AG20443 (cell line): ENCODE data around the gene GLO1.
A peak's percentile ranks its signal among the peaks of the same experiment; 100 is the strongest.

Experiments
- DNase-seq: peaks from one replicate; pipeline ENCODE4 v3.0.0; 2012; ENCODE audit warnings: low spot score, mixed read lengths

Gene GLO1

DNA sequence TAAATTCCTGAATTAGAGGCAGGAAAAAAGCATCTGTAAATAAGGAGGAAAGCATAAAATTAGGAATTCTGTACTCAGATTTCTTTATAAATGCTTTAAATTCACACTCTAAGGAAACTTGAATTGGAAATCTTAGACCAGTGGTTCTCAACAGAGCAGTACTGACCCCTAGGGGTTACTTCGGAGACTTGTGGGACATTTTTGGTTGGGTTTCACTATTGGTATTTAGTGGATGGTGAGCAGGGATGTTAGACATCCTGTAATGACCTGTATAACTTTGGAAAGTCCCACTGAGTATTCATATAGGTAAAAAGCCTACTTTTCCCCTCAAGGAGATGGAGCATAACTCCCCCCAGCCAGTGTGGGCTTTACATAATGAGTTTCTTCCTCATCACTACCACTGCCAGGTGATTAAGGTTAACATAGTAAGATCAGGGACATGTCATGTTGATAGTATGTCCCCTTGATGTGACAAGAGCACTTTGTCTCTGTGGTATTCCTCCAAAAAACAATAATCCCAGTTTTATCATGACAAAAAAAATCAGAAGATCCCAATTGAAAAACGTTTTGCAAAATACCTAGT, 31.0 kb downstream of the GLO1 start:
- peak; percentile 80 for DNase-seq

DNA sequence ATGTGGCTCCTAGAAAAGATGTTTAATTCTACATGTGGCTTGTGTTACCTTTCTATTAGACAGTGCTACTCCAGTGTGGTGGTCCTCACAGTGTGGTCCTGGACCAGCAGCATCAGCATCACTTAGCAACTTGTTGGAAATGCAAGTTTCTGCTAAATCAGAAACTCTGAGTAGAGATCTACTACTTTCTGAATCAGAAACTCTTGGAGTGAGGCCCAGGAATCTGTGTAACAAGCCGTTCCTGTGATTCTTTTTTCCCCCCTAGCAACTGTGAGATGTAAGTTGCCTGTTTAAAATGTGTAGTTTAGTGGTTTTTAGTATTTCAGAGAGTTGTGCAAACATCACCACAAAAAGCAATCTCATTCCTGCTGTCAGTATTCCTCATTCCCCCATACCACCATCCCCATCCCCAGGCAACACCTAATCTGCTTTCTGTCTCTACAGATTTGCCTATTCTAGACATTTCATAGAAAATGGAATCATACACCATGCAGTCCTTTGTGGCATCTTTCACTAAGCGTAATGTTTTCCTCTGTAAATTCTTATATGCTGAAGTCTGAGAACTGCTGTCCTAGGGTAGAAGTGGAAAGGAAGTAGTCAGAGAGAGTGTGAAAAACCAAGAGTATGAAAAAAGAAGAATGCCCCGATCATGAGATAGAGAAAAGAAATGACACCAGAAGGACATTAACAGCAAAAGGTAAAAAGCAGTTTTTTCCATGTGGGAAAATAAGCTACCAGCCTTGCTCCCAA, 44.4 kb downstream of the GLO1 start:
- no peak for DNase-seq

DNA sequence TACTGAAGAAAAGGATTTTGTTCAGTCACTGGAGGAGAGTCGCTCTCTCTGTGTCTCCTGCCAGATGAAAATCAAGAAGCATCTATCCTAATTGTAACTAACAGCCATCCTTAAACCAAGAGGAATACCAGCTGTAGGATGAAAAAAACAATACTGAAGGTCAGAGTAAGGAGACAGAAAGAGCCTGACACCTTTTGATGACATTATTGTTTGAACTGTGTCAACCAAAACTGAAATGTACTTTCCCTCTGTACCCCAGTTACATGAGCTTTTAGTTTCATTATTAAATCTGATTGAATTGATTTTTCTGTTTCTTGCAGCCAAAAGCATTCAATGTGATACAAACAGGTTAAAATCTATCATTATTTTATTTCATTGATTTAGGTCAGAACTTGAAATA, 46.0 kb downstream of the GLO1 start:
- DNase-seq, result no peak

DNA sequence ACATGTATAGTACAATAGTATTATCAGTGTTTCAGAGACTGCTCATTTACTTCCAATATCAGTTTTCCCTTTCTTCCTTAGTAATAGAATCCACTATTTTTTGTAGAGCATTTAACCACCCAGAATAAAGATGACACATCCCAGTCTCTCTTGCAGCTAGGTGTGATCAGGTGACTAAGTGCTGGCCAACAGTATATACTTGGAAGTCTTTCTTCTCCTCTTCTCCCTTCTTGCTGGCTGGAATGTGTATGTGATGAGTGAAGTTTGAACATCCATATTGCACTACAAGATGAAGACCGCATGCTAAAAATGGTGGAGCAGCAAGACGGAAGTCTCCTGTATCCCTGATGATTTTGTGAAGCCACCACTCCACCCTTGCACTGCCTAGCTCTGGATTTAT, 48.7 kb downstream of the GLO1 start:
- no peak for DNase-seq

DNA sequence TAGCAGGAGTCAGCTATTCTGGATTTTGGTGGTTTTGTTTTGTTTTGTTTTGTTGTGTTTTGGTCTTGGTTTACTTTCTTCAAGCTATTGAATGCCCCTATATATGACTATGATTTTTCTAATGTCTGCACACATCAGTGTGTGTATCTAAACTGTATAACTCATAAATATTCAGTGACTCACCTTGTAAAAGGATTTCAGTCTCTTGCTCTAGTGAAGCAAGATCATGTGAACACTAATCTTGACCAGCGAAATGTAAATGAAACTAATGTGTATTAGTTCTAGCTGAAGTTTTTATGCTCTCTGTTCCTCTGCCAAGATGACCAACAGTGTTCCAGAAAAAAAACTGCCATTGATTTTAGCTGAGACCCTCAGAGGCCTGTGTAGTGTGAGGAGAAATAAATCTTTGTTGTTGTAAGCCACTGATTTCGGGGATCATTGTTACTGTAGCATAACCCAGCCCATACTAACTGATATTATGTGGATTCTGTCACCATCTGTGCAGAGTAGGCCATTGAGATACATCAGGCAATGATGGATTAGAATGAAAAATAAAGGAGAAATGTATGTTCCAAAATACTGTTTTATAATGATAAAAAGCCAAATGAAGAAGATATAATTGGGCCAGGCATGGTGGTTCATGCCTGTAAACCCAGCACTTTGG, 51.7 kb downstream of the GLO1 start:
- no peak for DNase-seq

DNA sequence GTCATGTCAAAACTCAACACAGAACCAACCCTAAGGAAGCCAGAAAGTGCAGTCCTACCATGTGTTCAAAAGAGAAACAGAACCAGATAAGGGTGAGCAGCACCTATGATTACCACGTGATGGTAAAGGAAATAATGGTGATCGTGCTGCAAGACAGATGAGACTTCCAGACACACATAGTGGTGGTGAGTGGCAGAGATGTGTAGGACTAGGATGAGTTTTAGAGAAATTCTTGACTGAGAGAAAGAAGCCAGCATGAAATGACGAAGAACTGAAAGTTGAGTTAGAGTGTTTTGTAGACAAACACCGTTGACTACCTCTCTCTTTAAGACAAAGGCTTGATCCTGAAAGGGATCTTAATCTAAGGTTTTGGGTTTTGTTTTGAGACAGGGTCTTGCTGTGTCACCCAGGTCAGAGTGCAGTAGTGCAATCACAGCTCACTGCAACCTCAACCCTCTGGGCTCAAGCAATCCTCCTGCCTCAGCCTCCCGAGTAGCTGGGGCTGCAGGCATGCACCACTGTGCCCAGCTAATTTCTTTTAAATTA, 52.7 kb downstream of the GLO1 start:
- DNase-seq, result no peak

DNA sequence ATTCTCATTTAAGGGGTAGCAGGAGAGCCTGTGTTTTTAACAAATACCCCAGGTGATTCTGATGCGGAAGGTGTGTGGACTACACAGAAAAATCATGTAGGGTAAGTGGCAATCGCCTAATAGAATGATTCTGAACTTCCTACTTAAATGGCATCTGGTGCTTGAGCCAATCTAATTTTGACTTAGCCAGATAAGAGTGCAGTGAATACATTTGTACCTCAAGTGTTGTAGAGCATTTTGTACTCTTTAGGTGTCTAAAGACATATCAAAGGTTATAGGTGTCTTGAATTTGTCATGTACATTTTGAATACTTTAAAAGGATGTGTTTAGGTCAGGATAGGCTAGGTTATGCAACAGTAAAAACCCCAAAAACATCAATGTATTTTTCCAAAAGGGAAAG, 53.2 kb downstream of the GLO1 start:
- DNase-seq, result no peak

DNA sequence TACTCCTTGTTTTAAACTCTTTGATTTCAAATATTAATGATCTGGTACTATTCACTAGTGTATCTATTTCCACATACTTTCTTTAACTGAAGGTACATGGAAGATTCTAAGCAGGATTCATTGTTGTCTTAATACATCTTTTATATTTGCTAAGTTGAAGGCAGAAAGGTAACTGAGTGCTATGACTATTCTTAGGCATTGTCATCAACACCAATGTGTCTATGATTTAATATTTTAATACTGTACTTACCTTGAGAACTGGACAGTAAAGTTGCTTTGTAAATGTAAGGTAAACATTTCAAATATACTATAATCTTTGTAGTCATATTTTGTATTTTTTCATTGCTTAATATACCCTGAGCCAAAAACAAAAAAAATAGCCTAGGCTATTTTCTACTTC, 54.3 kb downstream of the GLO1 start:
- DNase-seq, result no peak

DNA sequence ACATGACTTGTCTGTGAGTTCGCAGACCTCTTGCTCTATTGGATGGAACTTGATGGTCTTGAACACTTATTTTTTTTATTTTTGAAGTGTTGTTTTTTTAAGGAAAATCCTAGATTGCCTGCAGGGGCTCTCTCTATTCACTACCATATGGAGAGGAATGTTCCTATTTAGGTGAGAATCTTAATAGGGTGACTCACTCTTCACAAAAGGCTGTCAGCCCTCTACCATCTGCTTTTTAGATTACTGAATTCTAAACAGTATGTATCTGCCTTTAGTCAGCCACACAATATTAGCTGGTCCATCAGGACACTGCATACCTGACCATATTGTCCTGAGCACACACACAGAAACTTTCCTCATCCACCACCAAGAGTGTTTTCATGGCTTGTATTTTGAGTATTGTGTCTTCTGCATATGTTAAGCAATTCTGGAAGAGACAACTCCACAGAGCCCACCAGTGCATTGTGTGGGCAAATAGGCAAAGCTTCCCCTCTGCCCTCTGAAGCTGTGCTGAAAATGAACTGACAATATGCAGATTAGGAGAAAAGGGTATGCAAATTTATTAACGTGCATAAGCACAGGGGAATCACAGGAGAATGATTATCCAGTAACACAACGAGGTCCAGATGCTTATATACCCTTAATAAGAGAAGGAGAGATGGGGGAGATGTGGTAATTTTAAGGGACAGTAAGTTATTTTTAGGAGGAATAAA, 56.6 kb downstream of the GLO1 start:
- DNase-seq, result no peak

DNA sequence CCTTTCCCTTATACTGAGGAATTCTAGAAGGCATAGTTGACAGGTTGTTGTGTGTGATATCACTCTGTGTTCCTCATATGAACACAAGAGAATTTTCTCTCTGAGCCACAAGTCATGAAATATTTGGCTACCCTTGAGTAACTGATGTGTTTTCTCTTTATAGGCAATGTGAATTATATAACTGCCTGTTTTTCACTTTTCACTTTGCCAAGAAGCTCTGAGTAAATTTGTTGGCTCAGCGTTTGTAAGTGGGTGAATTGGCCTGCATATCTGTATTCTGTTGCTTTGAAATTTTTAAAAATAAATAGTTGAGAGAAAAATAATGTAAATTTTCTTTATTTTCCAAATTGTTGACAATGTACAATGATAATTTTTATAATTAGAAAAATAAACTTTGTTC, 58.0 kb downstream of the GLO1 start:
- DNase-seq, result no peak

DNA sequence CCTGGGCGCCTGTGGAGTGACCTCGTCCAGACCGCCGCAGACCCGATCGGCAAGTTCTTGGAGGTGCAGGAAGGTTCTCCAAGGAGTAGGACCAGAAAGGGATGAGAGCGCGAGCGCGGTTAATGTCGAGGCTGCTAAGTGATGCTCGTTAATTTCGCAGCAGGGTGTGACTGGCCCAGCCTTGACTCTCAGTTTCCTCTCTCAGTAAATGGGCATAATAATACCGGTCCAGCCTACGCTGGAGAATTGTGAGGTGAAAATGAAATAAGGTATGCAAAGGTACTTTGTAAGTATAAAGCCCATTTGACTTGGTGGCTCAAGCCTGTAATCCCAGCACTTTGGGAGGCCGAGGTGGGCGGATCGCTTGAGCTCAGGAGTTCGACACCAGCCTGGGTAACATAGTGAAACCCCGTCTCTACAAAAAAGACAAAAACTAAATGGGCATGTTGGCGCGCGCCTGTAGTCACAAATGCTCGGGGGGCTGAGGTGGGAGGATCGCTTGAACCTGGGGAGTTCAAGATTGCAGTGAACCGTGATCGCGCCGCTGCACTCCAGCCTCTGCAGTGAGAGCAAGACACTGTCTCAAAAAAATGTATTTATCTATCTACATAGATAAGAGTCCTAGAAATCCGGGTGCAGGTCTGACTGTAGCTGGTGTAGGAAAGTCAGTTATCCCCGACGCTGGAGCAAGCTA, 62.6 kb downstream of the GLO1 start:
- no peak for DNase-seq

DNA sequence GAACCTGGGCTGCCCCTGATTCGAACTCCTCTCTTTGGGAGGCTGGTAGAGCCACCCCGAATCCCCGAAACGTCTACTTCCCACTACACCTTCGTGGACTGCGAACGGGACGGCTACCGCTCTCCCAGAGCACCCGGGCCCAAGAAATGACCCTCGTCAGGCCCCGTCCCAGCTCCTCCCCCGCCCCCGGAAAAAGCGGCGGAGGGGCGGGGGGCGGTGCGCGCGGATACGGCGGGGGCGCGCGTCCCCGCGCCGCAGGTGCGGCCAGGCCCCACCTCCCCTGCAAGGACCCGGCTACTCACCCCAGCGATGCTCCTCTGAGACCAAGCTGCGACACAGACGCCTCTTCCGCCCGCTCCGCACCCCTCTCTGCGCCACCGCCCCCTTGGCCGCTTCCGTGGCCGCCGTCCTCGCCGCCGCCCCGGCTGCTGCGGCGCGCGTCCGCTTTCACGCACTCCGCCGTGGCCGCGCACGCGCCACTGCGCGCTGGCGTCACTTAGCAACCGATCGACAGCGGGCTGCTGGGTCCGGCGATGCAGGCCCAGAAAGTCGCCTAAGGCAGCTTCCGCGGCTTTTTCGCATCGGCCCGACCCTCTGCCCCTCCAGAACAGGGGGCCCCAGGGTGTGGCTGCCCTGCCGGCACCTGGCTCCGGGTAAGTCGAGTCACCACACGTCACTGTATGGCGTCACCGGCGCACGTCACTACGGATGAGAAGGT, 63.3 kb downstream of the GLO1 start, which contains the start of gene BTBD9:
BTBD9 (minus strand) TSS at position 432 of the 718 bp plus-strand sequence.
- peak; percentile 96 for DNase-seq

DNA sequence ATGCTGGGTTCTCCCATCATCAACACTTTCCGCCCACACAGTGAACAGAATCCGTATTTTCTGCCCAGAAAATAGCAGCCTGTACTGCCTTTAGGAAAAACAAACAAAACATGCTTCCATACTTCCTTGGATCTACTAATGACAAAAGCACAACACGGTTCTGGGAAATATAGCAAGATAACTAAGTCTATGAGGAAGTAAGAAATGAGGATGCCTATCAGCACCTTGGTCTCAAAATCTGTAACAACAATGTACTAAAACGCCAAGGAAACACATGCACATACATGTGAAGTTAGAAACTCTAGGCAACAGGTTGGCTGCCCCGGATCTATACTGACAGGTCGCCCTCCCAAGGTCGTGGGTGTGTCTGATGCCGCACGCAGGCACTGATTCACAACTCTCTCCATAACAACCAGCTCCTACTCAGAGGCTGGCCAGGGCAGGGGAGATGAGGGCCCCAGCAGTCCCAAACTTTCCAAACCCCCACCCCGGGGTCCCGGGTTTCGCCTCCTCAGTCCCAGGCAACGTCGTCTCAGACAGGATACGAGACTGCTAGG, 63.9 kb downstream of the GLO1 start:
- peak; percentile 73 for DNase-seq

DNA sequence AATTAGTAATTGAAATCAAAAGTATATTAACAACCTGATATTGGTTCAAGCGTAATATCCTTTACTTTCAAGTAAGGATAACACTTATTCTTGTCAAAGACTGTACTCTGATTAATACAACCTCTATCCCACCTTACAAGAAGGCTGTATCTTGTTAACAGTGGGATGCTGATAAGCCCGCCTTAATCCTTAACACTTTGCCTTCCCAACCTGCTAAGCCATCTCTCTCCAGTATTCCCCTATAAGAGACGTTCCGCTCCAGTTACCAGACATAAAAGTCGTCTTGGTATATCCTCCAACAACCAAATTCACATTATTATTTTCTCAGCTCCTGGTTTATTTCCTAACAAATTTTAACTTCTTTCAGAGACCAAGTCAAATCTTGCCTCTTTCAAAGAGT, 65.2 kb downstream of the GLO1 start:
- DNase-seq, result no peak

DNA sequence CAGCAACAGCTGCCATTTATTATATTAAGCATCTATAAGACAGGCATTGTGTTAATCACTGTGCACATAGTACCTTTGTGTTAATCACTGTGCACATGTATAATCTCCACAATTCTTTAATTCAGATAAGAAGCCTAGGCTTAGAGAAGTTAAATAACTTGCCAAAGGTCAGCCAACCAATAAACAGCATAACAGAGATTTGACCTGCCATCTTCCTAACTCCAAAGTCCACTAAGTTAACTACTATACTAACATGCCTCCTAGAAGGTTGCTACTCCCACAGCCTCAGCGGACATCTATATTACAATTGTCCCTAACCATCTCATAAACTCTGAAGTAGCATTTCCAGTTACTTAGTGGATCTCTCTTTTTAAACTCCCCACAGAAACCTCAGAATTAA, 66.9 kb downstream of the GLO1 start:
- no peak for DNase-seq

DNA sequence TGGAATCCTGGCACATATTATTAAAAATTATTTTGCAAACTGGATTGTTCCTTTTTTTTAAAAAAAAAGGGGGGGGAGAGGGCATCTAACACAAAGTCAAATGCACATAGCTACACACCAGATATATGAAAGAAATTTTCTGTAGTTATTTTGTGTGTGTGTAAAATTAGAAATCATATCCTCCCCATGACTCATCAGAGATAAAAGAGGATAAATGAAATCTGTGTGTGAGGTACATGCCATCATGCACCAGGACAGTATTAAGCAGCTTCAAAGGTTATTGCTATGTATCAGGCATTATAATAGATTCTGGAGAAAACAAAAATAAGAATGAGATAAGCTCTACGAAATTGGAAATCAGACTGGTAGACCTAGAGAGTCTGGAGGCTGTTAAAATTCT, 68.4 kb downstream of the GLO1 start:
- no peak for DNase-seq

DNA sequence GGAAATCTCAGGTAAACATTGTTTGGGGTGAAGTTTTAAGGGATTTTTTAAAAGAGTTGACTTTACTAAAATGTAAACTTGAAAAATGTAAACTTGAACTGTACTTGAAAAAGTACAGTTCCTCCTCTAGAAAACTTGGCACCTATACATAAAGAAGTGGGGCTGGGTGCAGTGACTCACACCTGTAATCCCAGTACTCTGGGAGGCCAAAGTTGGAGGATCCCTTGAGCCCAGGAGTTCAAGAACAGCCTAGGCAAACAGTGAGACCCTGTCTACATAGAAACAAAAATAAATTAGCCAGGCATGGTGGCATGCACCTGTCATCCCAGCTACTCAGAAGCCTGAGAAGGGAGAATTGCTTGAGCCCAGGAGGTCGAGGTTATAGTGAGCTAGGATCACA, 70.5 kb downstream of the GLO1 start:
- no peak for DNase-seq

DNA sequence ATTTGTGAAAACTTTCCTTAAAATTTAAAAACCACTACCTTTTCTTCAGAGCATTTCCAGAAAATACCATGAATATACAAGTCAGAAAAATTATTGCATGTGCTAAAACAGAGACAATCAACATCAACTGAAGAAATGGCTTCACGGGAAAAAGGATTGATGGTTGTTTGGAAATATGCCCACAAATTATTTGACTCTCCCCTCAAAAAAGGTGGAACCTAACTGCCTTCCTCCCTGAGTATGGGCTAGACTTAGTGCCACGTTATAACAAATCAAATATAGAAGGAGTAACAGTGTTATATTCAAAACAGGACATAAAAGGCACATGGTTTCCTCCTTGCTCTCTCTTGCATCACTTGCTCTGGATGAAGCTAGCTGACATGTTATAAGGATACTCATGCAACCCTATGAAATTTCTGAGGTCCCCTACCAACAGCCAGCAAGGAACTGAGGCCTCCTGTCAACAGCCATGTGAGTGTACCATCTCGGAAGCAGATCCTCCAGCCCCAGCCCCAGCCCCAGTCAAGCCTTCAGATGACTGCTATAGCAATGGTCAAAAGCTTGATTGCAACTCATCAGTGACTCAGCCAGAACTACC, 71.7 kb downstream of the GLO1 start:
- no peak for DNase-seq
